ENCODE results near the gene SMIM32.

- TF ChIP-seq SUZ12 (IDR thresholded peaks at IDR 0.05; ENCODE audit: extremely low read depth, insufficient read depth, insufficient read length) = no peak
- TF ChIP-seq ZNF274 (IDR thresholded peaks at IDR 0.05; ENCODE audit: low read depth, low read length) = no peak
These were observed 31.0 kb downstream of the SMIM32 start for GRCh38 chr5:136162008-136162407.

Data from NT2/D1 (cell line).